DMS153 (cell line): ENCODE data around the gene FAM241B.

Experiments used
- DNase-seq: peaks from one replicate; lab custom pipeline; 2025; lab: John Stamatoyannopoulos, UW

The FAM241B gene

GRCh38 chr10:69666756-69667155 is 36.7 kb downstream of the FAM241B start:
- DNase-seq = no peak

GRCh38 chr10:69668721-69669120 is 38.7 kb downstream of the FAM241B start:
- DNase-seq = no peak

- DNase-seq = no peak
Measured at GRCh38 chr10:69669409-69669808, 39.4 kb downstream of the FAM241B start.

GRCh38 chr10:69673521-69673920 is 43.5 kb downstream of the FAM241B start:
- no peak for DNase-seq

GRCh38 chr10:69674786-69675185 is 44.7 kb downstream of the FAM241B start:
- DNase-seq = no peak

- no peak for DNase-seq
Measured at GRCh38 chr10:69676301-69676700, 46.3 kb downstream of the FAM241B start.

- no peak for DNase-seq
Measured at GRCh38 chr10:69677985-69678654, 48.1 kb downstream of the FAM241B start.

- no peak for DNase-seq
Measured at GRCh38 chr10:69679736-69680135, 49.7 kb downstream of the FAM241B start.

- no peak for DNase-seq
Measured at GRCh38 chr10:69680610-69681009, 50.6 kb downstream of the FAM241B start.

GRCh38 chr10:69681436-69681835 is 51.4 kb downstream of the FAM241B start:
- no peak for DNase-seq

- DNase-seq = no peak
Measured at GRCh38 chr10:69682955-69683474, 53.0 kb downstream of the FAM241B start.
